Naive thymus-derived CD8-positive, alpha-beta T cell (primary cell): ENCODE measurements around the gene SYNGR2. TPM values are rescaled to one million over a fixed set of nuclear protein-coding genes. Genes with fewer than 3 reads are reported as not detected.
A peak's percentile ranks its signal among the peaks of the same experiment; 100 is the strongest.

Source experiments
- ATAC-seq, 2 donors: fragments of 150-1000 bp; cut with Tn5 transposase in 1 of 2; sonication (Bioruptor Pico), chemical (Tn5 transposase) in 1 of 2; 1 replicate in 1 of 2; 2 replicates in 1 of 2; pipeline ENCODE4 v1.10.0; 2021; ENCODE audit warnings: mild to moderate bottlenecking in 2 of 2, moderate library complexity in 2 of 2
- POLR2A ChIA-PET: fragments of 350-600 bp; sonication (Branson Sonifier 250); formaldehyde crosslinking; loops from one replicate; lab custom pipeline; 2021; ENCODE audit warnings: antibody characterized with exemption; lab: Charles Lee
- DNase-seq, 10 donors: peaks; one replicate each; pipeline versions ENCODE4 v3.0.0 to v3.0.0-alpha.2; 2020 to 2022
- H3K27ac Mint-ChIP-seq, 10 donors: one replicate each; pipeline ENCODE4 v1.8.0; 2020 to 2022; ENCODE audit warnings: mild to moderate bottlenecking in 10 of 10, mixed read lengths in 10 of 10, moderate library complexity in 4 of 10, inconsistent platforms in 1 of 10
- H3K27me3 Mint-ChIP-seq, 5 donors: one replicate each; pipeline ENCODE4 v1.8.0; 2021 to 2022; ENCODE audit warnings: mixed read lengths in 5 of 5
- H3K36me3 Mint-ChIP-seq, 3 donors: one replicate each; pipeline ENCODE4 v1.8.0; 2020 to 2022; ENCODE audit warnings: mixed read lengths in 3 of 3, mild to moderate bottlenecking in 2 of 3, inconsistent platforms in 1 of 3
- H3K4me1 Mint-ChIP-seq, 4 donors: one replicate each; pipeline ENCODE4 v1.8.0; 2021 to 2022; ENCODE audit warnings: mixed read lengths in 4 of 4
- H3K4me3 Mint-ChIP-seq, 10 donors: one replicate each; pipeline ENCODE4 v1.8.0; 2020 to 2022; ENCODE audit warnings: mild to moderate bottlenecking in 10 of 10, mixed read lengths in 10 of 10, moderate library complexity in 6 of 10, inconsistent platforms in 1 of 10
- H3K9me3 Mint-ChIP-seq, 9 donors: one replicate each; pipeline ENCODE4 v1.8.0; 2020 to 2022; ENCODE audit warnings: mixed read lengths in 9 of 9, mild to moderate bottlenecking in 3 of 9, inconsistent platforms in 1 of 9, moderate library complexity in 1 of 9
- polyA plus RNA-seq, 3 donors: library from polyadenylated mRNA; unstranded; fragments of 300-500 nt; fragmentation: Illumina TruSeq; gene quantifications; one replicate each; pipeline ENCODE4 v1.2.3, GENCODE V29; 2021
- total RNA-seq, 8 experiments: library from RNA in 2 of 8; stranded (reverse) in 2 of 8; gene quantifications; one replicate each; pipeline ENCODE4 v1.2.3 and lab custom pipeline; 2021 to 2026

The SYNGR2 gene
- total and polyA plus RNA-seq, 5 experiments from 2014 or later: 58.1 to 108 (median 88.4) TPM

DNA sequence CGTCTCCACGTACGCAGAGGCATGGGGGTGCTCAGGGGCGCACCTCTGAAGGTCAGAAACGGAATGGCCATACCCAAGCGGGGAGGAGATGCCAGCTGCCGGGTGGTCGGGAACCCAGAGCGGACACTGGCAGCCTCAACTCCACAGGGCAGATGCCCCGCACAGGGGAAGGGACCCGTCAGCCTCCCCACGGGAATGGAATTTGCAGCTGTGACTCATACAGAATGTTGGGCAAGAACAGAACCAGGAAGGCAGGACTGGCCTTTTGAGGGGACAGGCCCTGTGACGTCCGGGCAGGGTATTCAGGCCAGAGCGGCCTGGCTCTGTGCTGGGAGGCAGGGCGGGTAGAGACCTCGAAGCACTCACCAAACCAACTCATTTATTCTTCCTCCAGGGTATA lies 11.0 kb downstream of the SYNGR2 start:
- no peak overlapping the region for H3K4me3 Mint-ChIP-seq
- H3K4me1 Mint-ChIP-seq: peaks cover 7 to 37% (median 21%) of the 10 kb centered on the region in 4 donors
- H3K36me3 Mint-ChIP-seq: no peaks in the 10 kb centered on the region
- H3K27me3 Mint-ChIP-seq: no peaks in the 10 kb centered on the region
- ATAC-seq (no peak), DNase-seq (no peak)
- H3K9me3 Mint-ChIP-seq: no peaks in the 10 kb centered on the region
- peak overlapping the region in 1 of 10 donors; percentile 51 for H3K27ac Mint-ChIP-seq
- POLR2A ChIA-PET: interaction anchor here (1.1 kb wide), 1 partner anchor 64 kb away, joined by 3 read pairs; no protein-coding TSS in a partner anchor

GRCh38 chr17:78180083-78180482 lies 11.7 kb downstream of the SYNGR2 start:
- no peak for DNase-seq
- Mint-ChIP-seq H3K27me3 (no peaks in the 10 kb centered on the region), H3K4me3 (peak overlapping the region in 2 of 10 donors; percentile 70 to 75), H3K27ac (peak overlapping the region in 3 of 10 donors; percentile 29 to 82 (median 52)), H3K4me1 (peaks cover 7 to 35% (median 19%) of the 10 kb centered on the region in 4 donors), H3K36me3 (no peaks in the 10 kb centered on the region), H3K9me3 (no peaks in the 10 kb centered on the region)
- no peak for ATAC-seq
- POLR2A ChIA-PET: interaction anchor here (1.5 kb wide), 1 partner anchor 11 kb away, joined by 3 read pairs; no protein-coding TSS in a partner anchor

- H3K36me3 Mint-ChIP-seq: no peaks in the 10 kb centered on the region
- peaks cover 7 to 31% (median 17%) of the 10 kb centered on the region in 4 donors for H3K4me1 Mint-ChIP-seq
- DNase-seq (no peak), ATAC-seq (no peak)
- POLR2A ChIA-PET: interaction anchor here (1.5 kb wide), 1 partner anchor 11 kb away, joined by 3 read pairs; no protein-coding TSS in a partner anchor
- peak overlapping the region in 2 of 10 donors; percentile 70 to 75 for H3K4me3 Mint-ChIP-seq
- H3K27me3 Mint-ChIP-seq: no peaks in the 10 kb centered on the region
- peak overlapping the region in 2 of 10 donors; percentile 29 to 82 for H3K27ac Mint-ChIP-seq
- no peaks in the 10 kb centered on the region for H3K9me3 Mint-ChIP-seq
Measured at GRCh38 chr17:78180508-78180907, 12.1 kb downstream of the SYNGR2 start.

GRCh38 chr17:78182504-78182903 lies 14.1 kb downstream of the SYNGR2 start:
- ATAC-seq (no peak), DNase-seq (no peak)
- Mint-ChIP-seq H3K36me3 (no peaks in the 10 kb centered on the region), H3K27me3 (no peaks in the 10 kb centered on the region), H3K4me1 (peaks cover 8 to 26% (median 11%) of the 10 kb centered on the region in 4 donors), H3K9me3 (no peaks in the 10 kb centered on the region), H3K27ac (peak overlapping the region in 1 of 10 donors; percentile 41), H3K4me3 (no peak overlapping the region)
- POLR2A ChIA-PET: no interaction called here

GRCh38 chr17:78183916-78184315 lies 15.5 kb downstream of the SYNGR2 start:
- Mint-ChIP-seq H3K27me3 (no peaks in the 10 kb centered on the region), H3K27ac (no peak overlapping the region), H3K4me3 (no peak overlapping the region), H3K9me3 (no peaks in the 10 kb centered on the region), H3K4me1 (peaks cover 9 to 28% (median 13%) of the 10 kb centered on the region in 4 donors), H3K36me3 (no peaks in the 10 kb centered on the region)
- ATAC-seq: no peak
- no peak for DNase-seq
- POLR2A ChIA-PET: no interaction called here

DNA sequence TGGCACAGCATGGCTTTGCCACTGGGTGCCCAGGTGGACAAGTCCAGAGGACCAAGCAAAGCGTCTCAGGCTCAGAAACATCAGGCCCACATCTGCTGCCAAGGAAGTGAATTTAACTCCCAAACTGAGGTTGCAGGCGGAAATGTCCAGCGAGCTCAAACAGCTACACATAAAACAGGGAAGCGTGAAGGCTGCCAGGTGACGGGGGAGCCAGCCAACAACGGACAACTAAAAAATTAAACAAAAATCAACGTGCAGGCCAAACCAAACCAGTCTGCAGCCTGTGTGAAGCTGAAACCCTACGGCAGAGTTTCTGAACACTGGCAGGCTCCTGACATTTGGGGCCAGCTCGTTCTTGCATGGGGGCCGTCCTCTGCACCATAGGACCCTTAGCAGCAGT lies 16.0 kb downstream of the SYNGR2 start:
- no peak overlapping the region for H3K27ac Mint-ChIP-seq
- H3K36me3 Mint-ChIP-seq: no peaks in the 10 kb centered on the region
- no peaks in the 10 kb centered on the region for H3K27me3 Mint-ChIP-seq
- H3K4me1 Mint-ChIP-seq: peaks cover 9 to 26% (median 13%) of the 10 kb centered on the region in 4 donors
- ATAC-seq (no peak), DNase-seq (no peak)
- POLR2A ChIA-PET: no interaction called here
- no peaks in the 10 kb centered on the region for H3K9me3 Mint-ChIP-seq
- H3K4me3 Mint-ChIP-seq: peak overlapping the region in 1 of 10 donors; percentile 37

DNA sequence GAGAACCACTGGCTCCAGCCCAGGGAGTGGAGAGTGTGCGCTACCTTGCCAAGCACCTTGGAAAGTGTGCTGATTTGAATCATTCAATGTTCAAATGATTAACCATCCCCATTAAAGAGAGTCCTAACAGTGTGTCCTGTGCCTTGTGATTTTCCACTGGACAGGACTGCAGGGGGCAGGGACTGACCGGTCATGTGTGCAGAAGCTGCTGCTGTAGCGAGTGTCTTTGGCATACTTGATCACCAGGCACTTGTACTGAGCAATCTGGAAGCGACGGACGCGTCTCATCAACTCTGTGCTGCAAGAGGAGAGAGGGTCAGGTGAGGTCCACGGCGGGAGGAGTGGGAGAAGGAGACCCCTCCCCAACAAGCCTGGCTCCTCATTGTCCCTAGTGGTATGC lies 16.5 kb downstream of the SYNGR2 start:
- Mint-ChIP-seq H3K4me1 (peaks cover 9 to 23% (median 13%) of the 10 kb centered on the region in 4 donors), H3K27ac (peak overlapping the region in 2 of 10 donors; percentile 6 to 31), H3K36me3 (no peaks in the 10 kb centered on the region), H3K4me3 (peak overlapping the region in 3 of 10 donors; percentile 0 to 7 (median 4)), H3K9me3 (no peaks in the 10 kb centered on the region), H3K27me3 (no peaks in the 10 kb centered on the region)
- no peak for DNase-seq
- no peak for ATAC-seq
- POLR2A ChIA-PET: no interaction called here

GRCh38 chr17:78185981-78186691 lies 17.8 kb downstream of the SYNGR2 start:
- POLR2A ChIA-PET: interaction anchor here (0.5 to 1.2 kb wide), 5 partner anchors 13 to 740 kb away, joined by 3 to 4 read pairs (median 3); no protein-coding TSS in a partner anchor
- H3K9me3 Mint-ChIP-seq: no peaks in the 10 kb centered on the region
- no peak for DNase-seq
- H3K36me3 Mint-ChIP-seq: no peaks in the 10 kb centered on the region
- H3K27ac Mint-ChIP-seq: peak overlapping the region in 4 of 10 donors; percentile 10 to 70 (median 53)
- no peaks in the 10 kb centered on the region for H3K27me3 Mint-ChIP-seq
- H3K4me3 Mint-ChIP-seq: peak overlapping the region; percentile 12 to 89 (median 71)
- ATAC-seq: peak in 1 of 2 donors; percentile 2
- peaks cover 5 to 17% (median 10%) of the 10 kb centered on the region in 4 donors for H3K4me1 Mint-ChIP-seq

DNA sequence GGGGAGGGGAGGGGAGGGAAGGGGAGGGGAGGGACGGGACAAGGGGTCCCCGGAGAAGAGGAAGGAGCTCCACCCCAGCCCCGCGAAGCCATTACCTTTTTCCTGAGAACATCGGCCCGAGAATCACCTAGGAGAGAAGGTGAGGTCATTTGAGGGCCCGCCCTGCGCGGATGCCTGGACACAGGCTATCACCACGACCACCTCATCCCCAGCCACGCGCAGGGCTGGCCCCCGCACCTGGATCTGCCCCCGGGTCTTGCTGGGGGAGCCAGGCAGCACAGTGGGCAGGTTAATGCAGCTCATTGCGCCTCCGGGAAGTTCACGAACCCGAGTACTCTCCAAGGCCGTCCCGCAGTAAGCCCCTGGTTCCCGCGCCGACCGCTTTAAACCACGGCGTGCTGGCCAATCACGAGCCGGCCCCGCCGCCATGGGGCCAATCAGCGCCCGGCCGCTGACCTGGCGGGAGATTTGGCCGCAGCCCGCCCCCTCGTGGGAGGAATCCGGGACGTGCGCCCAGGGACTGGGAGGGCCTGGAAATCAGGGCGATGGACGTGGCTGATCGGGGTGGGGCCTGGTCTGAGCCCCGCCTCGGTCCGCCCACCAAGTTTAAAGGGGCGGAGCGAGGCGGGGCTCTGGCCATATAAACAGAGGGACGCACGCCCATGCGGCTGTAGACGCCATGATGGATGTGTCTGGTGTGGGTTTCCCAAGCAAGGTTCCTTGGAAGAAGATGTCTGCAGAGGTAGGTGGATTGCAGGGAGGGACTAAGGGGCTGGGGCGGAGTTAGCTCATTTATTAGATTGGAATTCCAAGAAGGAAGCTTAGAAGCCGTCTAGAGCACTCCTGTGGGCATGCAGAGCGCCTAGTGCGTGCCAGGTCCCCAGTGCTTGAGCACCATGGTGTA lies 18.6 kb downstream of the SYNGR2 start, which contains the start of the genes AFMID and TK1:
TSS of gene AFMID (plus strand) at position 671 of the 904 bp plus-strand sequence. CDS start at position 680, 9 bp downstream.
TSS of gene TK1 (minus strand) at position 361 of the 904 bp plus-strand sequence. CDS start at position 303, 58 bp downstream.
- Mint-ChIP-seq H3K9me3 (no peaks in the 10 kb centered on the region), H3K4me1 (peaks cover 5 to 17% (median 10%) of the 10 kb centered on the region in 4 donors), H3K27me3 (no peaks in the 10 kb centered on the region), H3K4me3 (peak within 1 kb of the TSS; percentile 73 to 89 (median 85)), H3K36me3 (no peaks in the 10 kb centered on the region), H3K27ac (peak within 1 kb of the TSS in 6 of 10 donors; percentile 10 to 70 (median 58))
- DNase-seq (peak; percentile 52 to 77 (median 64)), ATAC-seq (peak; percentile 91 to 94)
- POLR2A ChIA-PET: interaction anchor here (0.5 to 1.2 kb wide), 5 partner anchors 14 to 741 kb away, joined by 3 to 4 read pairs (median 3); no protein-coding TSS in a partner anchor

DNA sequence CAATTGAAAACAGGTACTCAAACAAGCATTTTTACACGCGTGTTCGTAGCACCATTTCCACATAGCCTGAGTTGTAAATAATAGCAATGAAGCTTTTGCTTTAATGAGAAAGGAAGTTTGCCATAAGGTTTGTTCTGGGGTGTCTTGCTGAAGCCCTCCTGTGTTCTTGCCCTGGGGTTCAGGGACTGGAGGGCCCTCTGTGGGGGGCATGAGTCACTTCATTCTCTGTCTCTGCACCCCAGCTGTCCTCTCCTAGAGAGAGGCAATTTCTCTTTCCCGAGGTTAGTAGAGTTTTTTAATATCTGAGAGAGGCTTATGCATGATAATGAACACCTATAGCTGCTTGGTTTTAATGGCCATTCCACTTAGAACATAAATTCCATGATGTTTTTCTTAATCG lies 28.3 kb downstream of the SYNGR2 start:
- Mint-ChIP-seq H3K4me3 (no peak overlapping the region), H3K27me3 (no peaks in the 10 kb centered on the region), H3K36me3 (no peaks in the 10 kb centered on the region), H3K4me1 (peaks cover 0 to 5% (median 0%) of the 10 kb centered on the region in 4 donors), H3K27ac (no peak overlapping the region), H3K9me3 (no peaks in the 10 kb centered on the region)
- POLR2A ChIA-PET: interaction anchor here (0.6 kb wide), 1 partner anchor 15 kb away, joined by 5 read pairs; no protein-coding TSS in a partner anchor
- no peak for ATAC-seq
- DNase-seq: no peak

- ATAC-seq (no peak), DNase-seq (no peak)
- Mint-ChIP-seq H3K9me3 (no peaks in the 10 kb centered on the region), H3K4me1 (peaks cover 0 to 5% (median 0%) of the 10 kb centered on the region in 4 donors), H3K36me3 (no peaks in the 10 kb centered on the region), H3K27ac (peak overlapping the region in 1 of 10 donors; percentile 75), H3K27me3 (no peaks in the 10 kb centered on the region), H3K4me3 (no peak overlapping the region)
- POLR2A ChIA-PET: no interaction called here
Measured at GRCh38 chr17:78197147-78197832, 28.9 kb downstream of the SYNGR2 start.

DNA sequence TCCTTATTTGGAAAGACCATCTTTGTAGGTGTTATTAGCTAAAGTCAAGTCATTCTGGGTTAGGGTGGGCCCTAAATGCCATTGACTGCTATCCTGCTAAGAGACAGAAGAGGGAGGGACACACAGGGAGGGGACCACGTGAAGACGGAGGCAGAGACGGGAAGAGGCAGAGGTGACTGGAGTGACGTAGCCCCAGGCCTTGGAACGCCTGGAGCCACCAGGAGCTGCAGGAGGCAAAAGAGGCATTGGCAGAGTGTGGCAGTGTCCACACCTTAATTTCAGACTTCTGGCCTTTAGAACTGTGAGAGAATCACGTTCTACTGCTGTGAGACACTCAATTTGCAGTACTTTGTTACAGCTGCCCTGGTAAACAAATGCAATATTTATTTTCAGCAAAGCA lies 32.1 kb downstream of the SYNGR2 start:
- DNase-seq (no peak), ATAC-seq (no peak)
- Mint-ChIP-seq H3K27ac (no peak overlapping the region), H3K4me3 (no peak overlapping the region), H3K9me3 (no peaks in the 10 kb centered on the region), H3K4me1 (peaks cover 0 to 5% (median 0%) of the 10 kb centered on the region in 4 donors), H3K36me3 (no peaks in the 10 kb centered on the region), H3K27me3 (no peaks in the 10 kb centered on the region)
- POLR2A ChIA-PET: no interaction called here
